HEK293 (cell line): ENCODE results near the gene PTPN6.

ENCODE experiments used
- CTCF ChIP-seq: fragments of 450-650 bp; formaldehyde crosslinking; IDR thresholded peaks from 2 replicates; pipeline ENCODE4 v1.5.1; 2016; ENCODE audit warnings: missing biosample characterization, missing genetic modification characterization
- ZBTB1 ChIP-seq: fragments of 450-650 bp; formaldehyde crosslinking; IDR thresholded peaks from 2 replicates; pipeline ENCODE4 v1.5.1; 2016; ENCODE audit warnings: missing biosample characterization, missing genetic modification characterization
- ZBTB21 ChIP-seq: fragments of 450-650 bp; formaldehyde crosslinking; IDR thresholded peaks from 2 replicates; pipeline ENCODE4 v1.5.1; 2017; ENCODE audit warnings: missing biosample characterization, missing genetic modification characterization
- ZFP3 ChIP-seq: fragments of 450-650 bp; formaldehyde crosslinking; IDR thresholded peaks from 2 replicates; pipeline ENCODE4 v1.5.1; 2016; ENCODE audit warnings: low read depth, missing biosample characterization, missing genetic modification characterization
- ZNF488 ChIP-seq: fragments of 450-650 bp; formaldehyde crosslinking; IDR thresholded peaks from 2 replicates; pipeline ENCODE4 v1.5.1; 2016; ENCODE audit warnings: missing biosample characterization, missing genetic modification characterization

- TF ChIP-seq ZNF488 (tag by site-specific recombination) (no peak), ZBTB21 (tag by site-specific recombination) (no peak), ZBTB1 (tag by site-specific recombination) (no peak), CTCF (tag by site-specific recombination) (no peak), ZFP3 (tag by site-specific recombination) (no peak)
Observed at GRCh38 chr12:6950811-6951540, at the start of gene PTPN6.
